ENCODE results near the gene CGB7. TPM values are rescaled to one million over a fixed set of nuclear protein-coding genes. Genes with fewer than 3 reads are reported as not detected.

Gene CGB7
- total and polyA plus RNA-seq, 12 donors, result 0.14 to 0.37 TPM; not detected in 10

DNA sequence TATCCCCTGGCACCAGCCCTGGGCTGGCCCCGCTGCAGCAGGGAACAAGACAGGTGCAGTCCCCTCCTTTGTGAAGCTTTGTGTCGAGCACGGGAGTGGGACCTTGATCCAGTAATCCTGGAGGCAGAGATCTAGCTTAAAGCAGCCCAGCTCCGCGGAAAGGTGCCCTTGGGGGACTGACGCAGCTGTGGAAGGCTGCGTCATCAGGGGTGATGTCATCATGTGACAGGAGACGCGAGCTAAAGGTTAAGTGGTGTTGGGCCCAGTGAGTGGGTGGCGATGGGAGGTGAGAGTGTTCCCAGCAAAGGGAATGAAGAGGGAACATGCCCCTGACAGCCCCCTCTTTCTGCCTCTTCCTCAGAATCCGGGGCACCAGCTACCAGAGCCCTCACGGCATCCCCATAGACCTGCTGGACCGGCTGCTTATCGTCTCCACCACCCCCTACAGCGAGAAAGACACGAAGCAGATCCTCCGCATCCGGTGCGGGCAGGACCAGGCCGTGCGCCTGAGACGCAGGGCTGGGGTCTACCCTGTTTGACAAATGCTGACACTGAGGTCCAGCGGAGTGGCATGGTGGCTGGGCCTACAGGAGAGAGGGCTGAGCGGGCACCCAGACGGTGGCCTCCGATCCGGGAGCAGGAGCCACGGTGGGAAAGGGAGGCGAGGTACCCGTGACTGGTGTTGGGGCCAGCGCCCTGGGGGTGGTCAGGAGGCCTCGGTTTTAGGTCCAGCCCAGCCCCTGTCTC is 43.3 kb downstream of the CGB7 start:
- intact Hi-C loops (cut with DNase I), result no loop called here
- peaks cover 0 to 67% (median 21%) of the 10 kb centered on the region in 9 donors for H3K36me3 ChIP-seq
- H3K9me3 ChIP-seq, result no peaks in the 10 kb centered on the region
- ATAC-seq (no peak), DNase-seq (no peak)
- TF ChIP-seq, protein P1, sequence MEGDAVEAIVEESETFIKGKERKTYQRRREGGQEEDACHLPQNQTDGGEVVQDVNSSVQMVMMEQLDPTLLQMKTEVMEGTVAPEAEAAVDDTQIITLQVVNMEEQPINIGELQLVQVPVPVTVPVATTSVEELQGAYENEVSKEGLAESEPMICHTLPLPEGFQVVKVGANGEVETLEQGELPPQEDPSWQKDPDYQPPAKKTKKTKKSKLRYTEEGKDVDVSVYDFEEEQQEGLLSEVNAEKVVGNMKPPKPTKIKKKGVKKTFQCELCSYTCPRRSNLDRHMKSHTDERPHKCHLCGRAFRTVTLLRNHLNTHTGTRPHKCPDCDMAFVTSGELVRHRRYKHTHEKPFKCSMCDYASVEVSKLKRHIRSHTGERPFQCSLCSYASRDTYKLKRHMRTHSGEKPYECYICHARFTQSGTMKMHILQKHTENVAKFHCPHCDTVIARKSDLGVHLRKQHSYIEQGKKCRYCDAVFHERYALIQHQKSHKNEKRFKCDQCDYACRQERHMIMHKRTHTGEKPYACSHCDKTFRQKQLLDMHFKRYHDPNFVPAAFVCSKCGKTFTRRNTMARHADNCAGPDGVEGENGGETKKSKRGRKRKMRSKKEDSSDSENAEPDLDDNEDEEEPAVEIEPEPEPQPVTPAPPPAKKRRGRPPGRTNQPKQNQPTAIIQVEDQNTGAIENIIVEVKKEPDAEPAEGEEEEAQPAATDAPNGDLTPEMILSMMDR (IDR thresholded peaks at IDR 0.05), result no peak
- peaks cover 0 to 23% (median 18%) of the 10 kb centered on the region in 9 donors for H3K4me1 ChIP-seq
- no peak overlapping the region for H3K4me3 ChIP-seq
- peaks cover 0 to 20% (median 9%) of the 10 kb centered on the region in 7 donors for H3K27me3 ChIP-seq
- no peak overlapping the region for H3K27ac ChIP-seq
- 92 to 95% methylated on average over 32 of the region's 32 CpGs for WGBS, 2 donors

DNA sequence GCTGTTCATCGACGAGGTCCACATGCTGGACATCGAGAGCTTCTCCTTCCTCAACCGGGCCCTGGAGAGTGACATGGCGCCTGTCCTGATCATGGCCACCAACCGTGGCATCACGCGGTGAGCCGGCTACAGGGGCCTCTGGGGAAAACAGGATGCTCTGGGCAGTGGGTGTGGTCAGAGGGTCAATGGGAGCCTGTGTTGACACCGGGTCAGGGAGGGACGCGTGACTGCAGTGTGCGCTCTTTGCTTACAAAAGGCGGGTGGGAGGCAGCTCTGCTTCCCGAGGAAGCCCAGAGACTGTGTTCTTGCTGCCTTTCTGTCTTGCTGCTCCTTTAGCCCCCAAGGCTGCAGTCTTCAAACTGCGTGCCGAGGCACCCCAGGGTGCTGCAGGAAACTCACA is 46.4 kb downstream of the CGB7 start:
- H3K4me3 ChIP-seq, result no peak overlapping the region
- ATAC-seq, result no peak
- DNase-seq, result no peak
- H3K27me3 ChIP-seq, result no peaks in the 10 kb centered on the region
- H3K36me3 ChIP-seq, result peaks cover 0 to 96% (median 35%) of the 10 kb centered on the region in 9 donors
- H3K4me1 ChIP-seq, result no peaks in the 10 kb centered on the region
- TF ChIP-seq, protein P1 (IDR thresholded peaks at IDR 0.05), result no peak
- intact Hi-C loops (cut with DNase I), result no loop called here
- 91 to 93% methylated on average over 17 of the region's 17 CpGs for WGBS, 2 donors
- no peaks in the 10 kb centered on the region for H3K9me3 ChIP-seq
- no peak overlapping the region for H3K27ac ChIP-seq

DNA sequence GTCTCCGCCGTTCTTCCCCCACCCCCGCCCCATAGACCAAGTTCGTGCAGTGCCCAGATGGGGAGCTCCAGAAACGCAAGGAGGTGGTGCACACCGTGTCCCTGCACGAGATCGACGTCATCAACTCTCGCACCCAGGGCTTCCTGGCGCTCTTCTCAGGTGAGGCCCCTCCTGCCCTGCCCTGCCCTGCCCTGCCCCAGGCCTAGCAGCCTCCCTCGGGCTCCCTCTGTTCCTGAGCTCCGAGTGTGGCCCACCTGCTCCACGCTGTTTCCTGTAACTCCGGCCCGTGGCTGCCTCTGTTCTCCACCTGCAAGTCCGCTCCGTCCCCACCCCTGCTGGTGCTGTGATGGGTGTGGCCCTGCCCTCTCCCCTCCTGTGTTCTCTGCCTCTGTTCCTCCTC is 47.1 kb downstream of the CGB7 start:
- DNase-seq (no peak), ATAC-seq (no peak)
- TF ChIP-seq, protein P1 (IDR thresholded peaks at IDR 0.05), result no peak
- Histone ChIP-seq H3K4me1 (no peaks in the 10 kb centered on the region), H3K36me3 (peaks cover 0 to 96% (median 35%) of the 10 kb centered on the region in 9 donors), H3K9me3 (no peaks in the 10 kb centered on the region), H3K27ac (no peak overlapping the region), H3K4me3 (no peak overlapping the region), H3K27me3 (no peaks in the 10 kb centered on the region)
- intact Hi-C loops (cut with DNase I), result no loop called here
- 92 to 93% methylated on average over 18 of the region's 18 CpGs for WGBS, 2 donors

DNA sequence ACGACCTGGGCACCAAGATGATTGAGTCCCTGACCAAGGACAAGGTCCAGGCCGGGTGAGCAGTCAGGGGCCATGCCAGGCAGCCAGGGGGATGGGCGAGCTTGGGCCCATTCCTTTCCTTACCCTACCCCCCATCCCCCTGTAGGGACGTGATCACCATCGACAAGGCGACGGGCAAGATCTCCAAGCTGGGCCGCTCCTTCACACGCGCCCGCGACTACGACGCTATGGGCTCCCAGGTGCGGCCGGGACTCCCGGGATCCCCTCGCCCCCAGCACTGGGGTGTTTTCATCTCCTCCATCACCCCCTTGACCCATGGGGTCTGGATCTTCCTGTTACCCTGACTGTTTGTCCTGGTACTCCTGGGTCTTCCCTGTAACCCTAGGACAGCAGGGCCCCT is 47.7 kb downstream of the CGB7 start:
- peaks cover 0 to 96% (median 41%) of the 10 kb centered on the region in 9 donors for H3K36me3 ChIP-seq
- TF ChIP-seq, protein P1 (IDR thresholded peaks at IDR 0.05), result no peak
- intact Hi-C loops (cut with DNase I), result no loop called here
- no peaks in the 10 kb centered on the region for H3K9me3 ChIP-seq
- 98% methylated on average over 18 of the region's 18 CpGs for WGBS, 2 donors
- no peak overlapping the region for H3K4me3 ChIP-seq
- no peak for DNase-seq
- H3K27me3 ChIP-seq, result no peaks in the 10 kb centered on the region
- no peaks in the 10 kb centered on the region for H3K4me1 ChIP-seq
- peak in 2 of 8 donors; percentile 7 for ATAC-seq
- no peak overlapping the region for H3K27ac ChIP-seq

Data from heart right ventricle (tissue), 16 donors.